Calu3 (cell line): ENCODE data around the gene PLEKHJ1. TPM values are rescaled to one million over a fixed set of nuclear protein-coding genes. Genes with fewer than 3 reads are reported as not detected.

Source experiments
- BruUV-seq: library from RNA; stranded (reverse); fragments of 400-500 nt; replicated peaks from 2 replicates; lab custom pipeline; 2021; lab: Mats Ljungman, UMichigan
- CTCF ChIA-PET: fragments of 300-600 bp; sonication (Branson Sonifier 250); formaldehyde crosslinking; loops from one replicate; lab custom pipeline; 2022; ENCODE audit warnings: antibody characterized with exemption; lab: Charles Lee
- DNase-seq: peaks from one replicate; pipeline ENCODE4 v3.0.0; 2022
- H3K27ac Mint-ChIP-seq: one replicate; pipeline ENCODE4 v1.8.0; 2022; ENCODE audit warnings: mixed read lengths; ENCODE audit not compliant: unreplicated experiment
- H3K27me3 Mint-ChIP-seq: one replicate; pipeline ENCODE4 v1.8.0; 2022; ENCODE audit warnings: mixed read lengths; ENCODE audit not compliant: unreplicated experiment
- H3K36me3 Mint-ChIP-seq: one replicate; pipeline ENCODE4 v1.8.0; 2022; ENCODE audit warnings: mild to moderate bottlenecking, moderate library complexity, mixed read lengths; ENCODE audit not compliant: insufficient read depth, unreplicated experiment
- H3K4me1 Mint-ChIP-seq: one replicate; pipeline ENCODE4 v1.8.0; 2022; ENCODE audit warnings: mild to moderate bottlenecking, low read depth, mixed read lengths; ENCODE audit not compliant: unreplicated experiment
- H3K4me3 Mint-ChIP-seq: one replicate; pipeline ENCODE4 v1.8.0; 2022; ENCODE audit warnings: mild to moderate bottlenecking, low read depth, moderate library complexity, mixed read lengths; ENCODE audit not compliant: unreplicated experiment
- H3K9me3 Mint-ChIP-seq: one replicate; pipeline ENCODE4 v1.8.0; 2022; ENCODE audit warnings: low read depth, mixed read lengths; ENCODE audit not compliant: unreplicated experiment
- intact Hi-C: fragments of 100-400 bp; cut with micrococcal nuclease; formaldehyde crosslinking; loops from one replicate; pipeline ENCODE4 v1.10.0; 2022; ENCODE audit not compliant: unreplicated experiment
- total RNA-seq: library from RNA; stranded (reverse); gene quantifications from 2 replicates; pipeline ENCODE4 v1.2.3, GENCODE V29; 2022
- TF ChIP-seq, protein P1 (sequence below): fragments of 200-600 bp; IDR thresholded peaks from one replicate; pipeline ENCODE4 v1.8.0; 2022; ENCODE audit warnings: antibody characterized with exemption; ENCODE audit not compliant: unreplicated experiment

PLEKHJ1 gene
- total RNA-seq, 1 experiment from 2014 or later: 38.7 TPM

DNA sequence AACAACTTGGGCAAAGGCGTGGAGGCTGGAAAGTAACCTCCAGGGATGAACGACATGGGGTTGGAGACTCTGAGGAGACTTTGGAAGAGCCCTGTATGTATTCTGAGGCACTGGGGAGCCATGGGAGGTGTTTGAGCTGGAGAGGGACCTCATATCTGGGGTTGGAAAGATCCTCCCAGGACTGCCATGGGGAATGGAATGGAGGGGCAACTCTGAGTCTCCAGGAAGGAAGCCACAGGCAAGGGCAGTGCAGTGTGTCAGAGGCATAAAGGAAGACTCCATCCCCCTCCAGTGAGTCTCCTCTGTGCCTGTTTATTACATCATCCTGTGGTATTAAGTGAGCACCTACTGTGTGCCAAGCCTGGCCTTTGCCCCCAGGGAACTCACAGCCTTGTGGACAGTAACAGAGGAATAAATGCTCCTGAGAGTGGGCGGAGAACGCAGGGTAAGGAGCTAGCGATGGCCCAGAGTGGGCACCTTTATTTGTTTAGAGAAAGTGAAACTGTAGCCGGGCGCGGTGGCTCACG, 38.1 kb upstream of the PLEKHJ1 start:
- peak overlapping the region; percentile 95 for H3K4me3 Mint-ChIP-seq
- H3K27ac Mint-ChIP-seq: peak overlapping the region; percentile 94
- peaks cover 78% of the 10 kb centered on the region for H3K36me3 Mint-ChIP-seq
- TF ChIP-seq, protein P1, sequence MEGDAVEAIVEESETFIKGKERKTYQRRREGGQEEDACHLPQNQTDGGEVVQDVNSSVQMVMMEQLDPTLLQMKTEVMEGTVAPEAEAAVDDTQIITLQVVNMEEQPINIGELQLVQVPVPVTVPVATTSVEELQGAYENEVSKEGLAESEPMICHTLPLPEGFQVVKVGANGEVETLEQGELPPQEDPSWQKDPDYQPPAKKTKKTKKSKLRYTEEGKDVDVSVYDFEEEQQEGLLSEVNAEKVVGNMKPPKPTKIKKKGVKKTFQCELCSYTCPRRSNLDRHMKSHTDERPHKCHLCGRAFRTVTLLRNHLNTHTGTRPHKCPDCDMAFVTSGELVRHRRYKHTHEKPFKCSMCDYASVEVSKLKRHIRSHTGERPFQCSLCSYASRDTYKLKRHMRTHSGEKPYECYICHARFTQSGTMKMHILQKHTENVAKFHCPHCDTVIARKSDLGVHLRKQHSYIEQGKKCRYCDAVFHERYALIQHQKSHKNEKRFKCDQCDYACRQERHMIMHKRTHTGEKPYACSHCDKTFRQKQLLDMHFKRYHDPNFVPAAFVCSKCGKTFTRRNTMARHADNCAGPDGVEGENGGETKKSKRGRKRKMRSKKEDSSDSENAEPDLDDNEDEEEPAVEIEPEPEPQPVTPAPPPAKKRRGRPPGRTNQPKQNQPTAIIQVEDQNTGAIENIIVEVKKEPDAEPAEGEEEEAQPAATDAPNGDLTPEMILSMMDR: no peak
- H3K9me3 Mint-ChIP-seq: no peaks in the 10 kb centered on the region
- CTCF ChIA-PET: no interaction called here
- no TSS peak for BruUV-seq
- H3K27me3 Mint-ChIP-seq: no peaks in the 10 kb centered on the region
- no peak for DNase-seq
- intact Hi-C loops: loop anchor here (5.0 kb wide), 2 partner anchors 37 to 117 kb away; partner anchors contain the start of genes PLEKHJ1 and SF3A2
- peaks cover 17% of the 10 kb centered on the region for H3K4me1 Mint-ChIP-seq

DNA sequence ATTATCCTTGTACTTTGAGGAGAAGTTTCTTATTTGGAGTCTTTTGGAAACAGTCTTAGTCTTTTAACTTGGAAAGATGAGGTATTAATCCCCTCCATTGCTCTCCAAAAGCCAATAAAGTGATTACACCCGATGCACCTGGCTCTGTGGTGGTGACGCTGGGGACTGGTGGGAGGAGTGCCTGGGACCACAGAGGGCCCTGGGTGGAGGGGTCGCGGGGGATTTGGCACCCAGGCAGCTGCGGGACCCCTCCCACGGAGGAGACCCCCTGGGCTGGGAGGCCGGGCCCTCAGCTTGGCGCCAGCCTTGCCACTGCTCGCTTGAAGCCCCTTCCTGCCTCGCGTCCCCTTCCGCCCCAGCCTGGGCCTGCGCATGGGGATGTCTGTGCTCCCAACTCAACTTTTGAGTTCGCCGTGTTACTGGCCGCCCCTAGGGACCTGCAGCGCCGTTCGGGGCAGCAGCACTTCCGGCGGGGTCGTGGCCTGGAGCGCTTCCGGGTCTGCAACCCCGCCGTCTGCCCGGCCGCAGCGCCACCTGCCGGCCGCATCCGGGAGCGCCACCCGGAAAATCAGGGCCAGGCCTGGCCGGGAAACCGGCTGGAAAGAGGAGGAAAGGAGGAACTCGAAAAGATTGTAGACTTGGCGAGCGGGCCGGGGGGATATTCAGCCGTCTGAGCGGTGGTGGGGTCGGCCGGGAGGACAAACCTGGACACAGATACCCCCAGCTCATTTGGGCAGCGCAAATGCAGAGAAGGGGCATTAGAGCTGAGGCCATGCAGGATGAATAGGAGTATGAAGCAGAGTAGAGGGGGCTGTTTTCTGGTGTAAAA, 37.4 kb upstream of the PLEKHJ1 start:
- no TSS peak for BruUV-seq
- H3K27ac Mint-ChIP-seq: peak overlapping the region; percentile 94
- peaks cover 82% of the 10 kb centered on the region for H3K36me3 Mint-ChIP-seq
- DNase-seq: peak; percentile 83
- peaks cover 17% of the 10 kb centered on the region for H3K4me1 Mint-ChIP-seq
- no peaks in the 10 kb centered on the region for H3K9me3 Mint-ChIP-seq
- TF ChIP-seq, protein P1: peak; percentile 76
- intact Hi-C loops: loop anchor here (5.0 kb wide), 2 partner anchors 36 to 116 kb away; partner anchors contain the start of genes PLEKHJ1 and SF3A2
- no peaks in the 10 kb centered on the region for H3K27me3 Mint-ChIP-seq
- peak overlapping the region; percentile 95 for H3K4me3 Mint-ChIP-seq
- CTCF ChIA-PET: no interaction called here

DNA sequence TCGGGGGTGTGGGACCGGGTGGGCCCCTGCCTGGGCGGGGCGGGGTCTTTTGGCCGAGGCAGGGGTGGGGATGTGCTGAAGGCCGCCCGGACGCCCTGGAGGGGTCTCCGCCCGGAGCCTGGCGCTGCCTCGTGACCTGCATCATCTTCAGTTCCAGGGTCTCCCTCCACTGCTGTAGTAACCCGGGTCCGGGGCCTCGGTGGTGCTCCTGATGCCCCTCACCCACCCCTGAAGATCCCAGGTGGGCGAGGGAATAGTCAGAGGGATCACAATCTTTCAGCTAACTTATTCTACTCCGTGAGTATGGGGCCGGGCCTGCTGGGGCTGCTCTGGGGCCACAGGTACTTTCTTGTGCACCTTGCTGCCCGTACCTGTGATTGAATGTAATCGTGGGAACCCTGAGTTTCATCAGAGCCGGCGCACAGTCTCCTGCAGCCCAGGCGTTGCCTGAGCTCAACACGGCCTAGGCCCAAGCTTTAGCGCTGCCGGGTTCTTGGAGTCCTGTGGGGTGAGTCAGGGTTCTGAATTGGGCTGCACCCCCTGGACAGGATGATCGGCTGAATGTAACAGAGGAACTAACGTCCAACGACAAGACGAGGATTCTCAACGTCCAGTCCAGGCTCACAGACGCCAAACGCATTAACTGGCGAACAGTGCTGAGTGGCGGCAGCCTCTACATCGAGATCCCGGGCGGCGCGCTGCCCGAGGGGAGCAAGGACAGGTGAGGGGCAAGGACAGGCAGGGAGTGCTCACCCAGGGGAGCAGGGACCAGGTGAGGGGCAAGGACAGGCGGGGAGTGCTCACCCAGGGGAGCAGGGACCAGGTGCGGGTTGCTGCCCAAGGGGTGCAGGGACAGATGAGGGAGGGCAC, 35.3 kb upstream of the PLEKHJ1 start:
- no peaks in the 10 kb centered on the region for H3K9me3 Mint-ChIP-seq
- CTCF ChIA-PET: interaction anchor here (0.6 kb wide), 3 partner anchors 33 to 329 kb away, joined by 4 to 7 read pairs (median 5); no protein-coding TSS in a partner anchor
- peak overlapping the region; percentile 70 for H3K27ac Mint-ChIP-seq
- H3K4me3 Mint-ChIP-seq: peak overlapping the region; percentile 95
- H3K27me3 Mint-ChIP-seq: no peaks in the 10 kb centered on the region
- peaks cover 23% of the 10 kb centered on the region for H3K4me1 Mint-ChIP-seq
- BruUV-seq: no TSS peak
- intact Hi-C loops: loop anchor here (5.0 kb wide), 2 partner anchors 34 to 114 kb away; partner anchors contain the start of genes PLEKHJ1 and SF3A2
- H3K36me3 Mint-ChIP-seq: peaks cover 79% of the 10 kb centered on the region
- no peak for DNase-seq
- TF ChIP-seq, protein P1: no peak
